ENCODE data around the gene METAP1.

GRCh38 chr4:99061048-99061700 is 65.7 kb downstream of the METAP1 start:
- TF ChIP-seq CTCF (conservative IDR thresholded peaks at IDR 0.05; ENCODE audit: low read length) = no peak
- TF ChIP-seq EZH2phosphoT487 (IDR thresholded peaks at IDR 0.05; ENCODE audit: borderline replicate concordance, low read depth, low read length) = no peak

All from OCI-LY7 (cell line).